ENCODE results near the gene ABLIM1. TPM values are rescaled to one million over a fixed set of nuclear protein-coding genes. Genes with fewer than 3 reads are reported as not detected.

Gene ABLIM1
- total and polyA plus RNA-seq, 4 experiments from 2014 or later = 129 to 202 (median 188) TPM

- H3K27me3 Mint-ChIP-seq = no peaks in the 10 kb centered on the region
- Histone ChIP-seq H3K4me3 (ENCODE audit: low read length in 2 of 2) (no peak overlapping the region), H3K27me3 (ENCODE audit: insufficient read depth, low read length) (no peaks in the 10 kb centered on the region), H3K36me3 (ENCODE audit: insufficient read depth, low read length) (no peaks in the 10 kb centered on the region), H3K4me1 (ENCODE audit: insufficient read depth, low read length) (peaks cover 88% of the 10 kb centered on the region), H3K27ac (ENCODE audit: low read depth, low read length) (peak overlapping the region; percentile 49), H3K9me3 (ENCODE audit: control insufficient read depth in 1 of 2, low read length in 2 of 2) (no peaks in the 10 kb centered on the region)
- H3K36me3 Mint-ChIP-seq = peaks cover 9 to 34% of the 10 kb centered on the region in 2 donors
- POLR2A ChIA-PET (ENCODE audit: partially characterized antibody) = interaction anchor here (1.1 to 8.9 kb wide), 3 partner anchors 14 to 43 kb away, joined by 3 to 110 read pairs (median 85); no protein-coding TSS in a partner anchor
- CTCF ChIA-PET (ENCODE audit: partially characterized antibody) = interaction anchor here (1.2 to 1.9 kb wide), 8 partner anchors 18 to 54 kb away, joined by 3 to 6 read pairs (median 3); no protein-coding TSS in a partner anchor
- intact Hi-C loops (cut with micrococcal nuclease) = no loop called here
- H3K27ac Mint-ChIP-seq = peak overlapping the region; percentile 70 to 93 (median 87)
- H3K4me1 Mint-ChIP-seq = peaks cover 64 to 94% (median 80%) of the 10 kb centered on the region in 4 donors
- DNase-seq = peak in 1 of 5 donors; percentile 9
- peak overlapping the region in 6 of 8 donors; percentile 47 to 75 (median 57) for H3K4me3 Mint-ChIP-seq
- peaks cover 0 to 2% (median 0%) of the 10 kb centered on the region in 8 donors for H3K9me3 Mint-ChIP-seq
Observed at GRCh38 chr10:114499116-114499515, 159.0 kb downstream of the ABLIM1 start.

- no peak for DNase-seq
- ChIA-PET CTCF (ENCODE audit: partially characterized antibody) (interaction anchor here (0.7 to 1.9 kb wide), 9 partner anchors 13 to 288 kb away, joined by 3 to 6 read pairs (median 3); no protein-coding TSS in a partner anchor), POLR2A (ENCODE audit: partially characterized antibody) (interaction anchor here (1.1 to 8.9 kb wide), 3 partner anchors 15 to 44 kb away, joined by 3 to 110 read pairs (median 85); no protein-coding TSS in a partner anchor)
- H3K4me1 Mint-ChIP-seq = peaks cover 64 to 94% (median 76%) of the 10 kb centered on the region in 4 donors
- Histone ChIP-seq H3K27ac (ENCODE audit: low read depth, low read length) (peak overlapping the region; percentile 49), H3K36me3 (ENCODE audit: insufficient read depth, low read length) (no peaks in the 10 kb centered on the region), H3K4me3 (ENCODE audit: low read length in 2 of 2) (no peak overlapping the region), H3K9me3 (ENCODE audit: control insufficient read depth in 1 of 2, low read length in 2 of 2) (no peaks in the 10 kb centered on the region), H3K27me3 (ENCODE audit: insufficient read depth, low read length) (no peaks in the 10 kb centered on the region), H3K4me1 (ENCODE audit: insufficient read depth, low read length) (peaks cover 89% of the 10 kb centered on the region)
- peaks cover 0 to 2% (median 0%) of the 10 kb centered on the region in 8 donors for H3K9me3 Mint-ChIP-seq
- H3K36me3 Mint-ChIP-seq = peaks cover 9 to 30% of the 10 kb centered on the region in 2 donors
- intact Hi-C loops (cut with micrococcal nuclease) = no loop called here
- no peaks in the 10 kb centered on the region for H3K27me3 Mint-ChIP-seq
- H3K27ac Mint-ChIP-seq = peak overlapping the region; percentile 70 to 93 (median 87)
- H3K4me3 Mint-ChIP-seq = peak overlapping the region in 4 of 8 donors; percentile 47 to 61 (median 51)
Observed at GRCh38 chr10:114498413-114499111, 159.5 kb downstream of the ABLIM1 start.

- CTCF ChIA-PET (ENCODE audit: partially characterized antibody) = interaction anchor here (1.4 to 1.6 kb wide), 2 partner anchors 30 to 31 kb away, joined by 3 to 7 read pairs; no protein-coding TSS in a partner anchor
- Mint-ChIP-seq H3K36me3 (peaks cover 19 to 46% of the 10 kb centered on the region in 2 donors), H3K9me3 (peaks cover 0 to 2% (median 0%) of the 10 kb centered on the region in 8 donors), H3K4me1 (peaks cover 66 to 90% (median 74%) of the 10 kb centered on the region in 4 donors), H3K27me3 (no peaks in the 10 kb centered on the region), H3K4me3 (peak overlapping the region in 5 of 8 donors; percentile 1 to 20 (median 6)), H3K27ac (peak overlapping the region; percentile 1 to 85 (median 16))
- POLR2A ChIA-PET (ENCODE audit: partially characterized antibody) = no interaction called here
- H3K9me3 ChIP-seq (ENCODE audit: control insufficient read depth in 1 of 2, low read length in 2 of 2) = no peaks in the 10 kb centered on the region
- intact Hi-C loops (cut with micrococcal nuclease) = no loop called here
- H3K36me3 ChIP-seq (ENCODE audit: insufficient read depth, low read length) = no peaks in the 10 kb centered on the region
- peaks cover 81% of the 10 kb centered on the region for H3K4me1 ChIP-seq (ENCODE audit: insufficient read depth, low read length)
- DNase-seq = peak in 1 of 5 donors; percentile 26
- H3K27me3 ChIP-seq (ENCODE audit: insufficient read depth, low read length) = no peaks in the 10 kb centered on the region
- H3K27ac ChIP-seq (ENCODE audit: low read depth, low read length) = no peak overlapping the region
- no peak overlapping the region for H3K4me3 ChIP-seq (ENCODE audit: low read length in 2 of 2)
Observed at GRCh38 chr10:114495303-114495702, 162.8 kb downstream of the ABLIM1 start.

GRCh38 chr10:114492351-114493037 is 165.6 kb downstream of the ABLIM1 start:
- CTCF ChIA-PET (ENCODE audit: partially characterized antibody) = interaction anchor here (1.3 to 3.5 kb wide), 4 partner anchors 9 to 56 kb away, joined by 3 to 15 read pairs (median 10); no protein-coding TSS in a partner anchor
- Histone ChIP-seq H3K9me3 (ENCODE audit: control insufficient read depth in 1 of 2, low read length in 2 of 2) (no peaks in the 10 kb centered on the region), H3K36me3 (ENCODE audit: insufficient read depth, low read length) (peaks cover 16% of the 10 kb centered on the region), H3K27ac (ENCODE audit: low read depth, low read length) (no peak overlapping the region), H3K27me3 (ENCODE audit: insufficient read depth, low read length) (no peaks in the 10 kb centered on the region), H3K4me1 (ENCODE audit: insufficient read depth, low read length) (peaks cover 53% of the 10 kb centered on the region), H3K4me3 (ENCODE audit: low read length in 2 of 2) (no peak overlapping the region)
- H3K9me3 Mint-ChIP-seq = peaks cover 0 to 2% (median 0%) of the 10 kb centered on the region in 8 donors
- peak; percentile 20 to 54 (median 39) for DNase-seq
- peaks cover 32 to 63% of the 10 kb centered on the region in 2 donors for H3K36me3 Mint-ChIP-seq
- H3K27me3 Mint-ChIP-seq = no peaks in the 10 kb centered on the region
- peaks cover 40 to 62% (median 54%) of the 10 kb centered on the region in 4 donors for H3K4me1 Mint-ChIP-seq
- peak overlapping the region; percentile 15 to 84 (median 80) for H3K27ac Mint-ChIP-seq
- intact Hi-C loops (cut with micrococcal nuclease) = loop anchor here (2.0 kb wide), 2 partner anchors 14 to 48 kb away; no protein-coding TSS in a partner anchor
- POLR2A ChIA-PET (ENCODE audit: partially characterized antibody) = interaction anchor here (2.1 to 2.7 kb wide), 2 partner anchors 33 to 51 kb away, joined by 13 to 25 read pairs; no protein-coding TSS in a partner anchor
- peak overlapping the region in 7 of 8 donors; percentile 10 to 68 (median 59) for H3K4me3 Mint-ChIP-seq

- H3K27me3 Mint-ChIP-seq = no peaks in the 10 kb centered on the region
- H3K27ac Mint-ChIP-seq = peak overlapping the region; percentile 15 to 88 (median 67)
- ChIA-PET CTCF (ENCODE audit: partially characterized antibody) (interaction anchor here (1.7 to 3.5 kb wide), 3 partner anchors 9 to 56 kb away, joined by 5 to 15 read pairs (median 14); no protein-coding TSS in a partner anchor), POLR2A (ENCODE audit: partially characterized antibody) (interaction anchor here (2.1 to 2.7 kb wide), 2 partner anchors 34 to 51 kb away, joined by 13 to 25 read pairs; no protein-coding TSS in a partner anchor)
- intact Hi-C loops (cut with micrococcal nuclease) = loop anchor here (2.0 kb wide), 2 partner anchors 13 to 49 kb away; no protein-coding TSS in a partner anchor
- H3K4me3 Mint-ChIP-seq = peak overlapping the region in 4 of 8 donors; percentile 41 to 74 (median 63)
- Histone ChIP-seq H3K4me3 (ENCODE audit: low read length in 2 of 2) (no peak overlapping the region), H3K9me3 (ENCODE audit: control insufficient read depth in 1 of 2, low read length in 2 of 2) (no peaks in the 10 kb centered on the region), H3K27me3 (ENCODE audit: insufficient read depth, low read length) (no peaks in the 10 kb centered on the region), H3K36me3 (ENCODE audit: insufficient read depth, low read length) (peaks cover 22% of the 10 kb centered on the region), H3K27ac (ENCODE audit: low read depth, low read length) (no peak overlapping the region), H3K4me1 (ENCODE audit: insufficient read depth, low read length) (peaks cover 50% of the 10 kb centered on the region)
- H3K4me1 Mint-ChIP-seq = peaks cover 38 to 63% (median 52%) of the 10 kb centered on the region in 4 donors
- peaks cover 33 to 69% of the 10 kb centered on the region in 2 donors for H3K36me3 Mint-ChIP-seq
- no peak for DNase-seq
- peaks cover 0 to 2% (median 0%) of the 10 kb centered on the region in 8 donors for H3K9me3 Mint-ChIP-seq
Observed at GRCh38 chr10:114491933-114492332, 166.1 kb downstream of the ABLIM1 start.

GRCh38 chr10:114491419-114491818 is 166.7 kb downstream of the ABLIM1 start:
- DNase-seq = no peak
- Mint-ChIP-seq H3K27me3 (no peaks in the 10 kb centered on the region), H3K27ac (peak overlapping the region in 5 of 7 donors; percentile 65 to 88 (median 68)), H3K4me1 (peaks cover 37 to 61% (median 48%) of the 10 kb centered on the region in 4 donors), H3K36me3 (peaks cover 38 to 71% of the 10 kb centered on the region in 2 donors), H3K9me3 (peaks cover 0 to 2% (median 0%) of the 10 kb centered on the region in 8 donors), H3K4me3 (peak overlapping the region in 2 of 8 donors; percentile 41 to 74)
- Histone ChIP-seq H3K9me3 (ENCODE audit: control insufficient read depth in 1 of 2, low read length in 2 of 2) (no peaks in the 10 kb centered on the region), H3K4me3 (ENCODE audit: low read length in 2 of 2) (no peak overlapping the region), H3K36me3 (ENCODE audit: insufficient read depth, low read length) (peaks cover 27% of the 10 kb centered on the region), H3K27me3 (ENCODE audit: insufficient read depth, low read length) (no peaks in the 10 kb centered on the region), H3K27ac (ENCODE audit: low read depth, low read length) (no peak overlapping the region), H3K4me1 (ENCODE audit: insufficient read depth, low read length) (peaks cover 47% of the 10 kb centered on the region)
- ChIA-PET CTCF (ENCODE audit: partially characterized antibody) (interaction anchor here (1.2 to 3.5 kb wide), 4 partner anchors 10 to 62 kb away, joined by 3 to 15 read pairs (median 10); no protein-coding TSS in a partner anchor), POLR2A (ENCODE audit: partially characterized antibody) (interaction anchor here (0.9 to 2.7 kb wide), 2 partner anchors 35 to 52 kb away, joined by 3 to 25 read pairs; no protein-coding TSS in a partner anchor)
- intact Hi-C loops (cut with micrococcal nuclease) = no loop called here

Data from CD4-positive, alpha-beta memory T cell (primary cell).